HepG2 (cell line): ENCODE results near the gene DNALI1. TPM values are rescaled to one million over a fixed set of nuclear protein-coding genes. Genes with fewer than 3 reads are reported as not detected.

Experiments
- BHLHE40 ChIP-seq: IDR thresholded peaks from 2 replicates; pipeline ENCODE4 v1.6.1; 2011; ENCODE audit warnings: low read length, improper control_type of control experiment
- ERF ChIP-seq: IDR thresholded peaks from 2 replicates; pipeline ENCODE4 v1.6.1; 2018; ENCODE audit warnings: missing biosample characterization, missing genetic modification reagents
- ETV6 ChIP-seq: sonication (generic); formaldehyde crosslinking; conservative IDR thresholded peaks from 2 replicates; pipeline ENCODE4 v1.4.0; 2020; ENCODE audit warnings: missing genetic modification reagents
- HMG20B ChIP-seq: conservative IDR thresholded peaks from 2 replicates; pipeline ENCODE4 v1.6.1; 2016; ENCODE audit warnings: missing genetic modification reagents, missing compliant biosample characterization
- HOMEZ ChIP-seq: IDR thresholded peaks from 2 replicates; pipeline ENCODE4 v1.6.1; 2016; ENCODE audit warnings: low read depth
- MBD4 ChIP-seq: IDR thresholded peaks from 2 replicates; pipeline ENCODE4 v1.6.1; 2012; ENCODE audit warnings: low read length, inconsistent platforms, borderline replicate concordance
- NCOA1 ChIP-seq: sonication (generic); formaldehyde crosslinking; IDR thresholded peaks from 2 replicates; pipeline ENCODE4 v1.9.0; 2021; ENCODE audit warnings: missing genetic modification reagents
- NFRKB ChIP-seq: fragments of 450-650 bp; IDR thresholded peaks from 2 replicates; pipeline ENCODE4 v1.6.1; 2017
- NR2F6 ChIP-seq, 2 experiments: IDR thresholded peaks; 2 replicates each; pipeline ENCODE4 v1.6.1; 2016; ENCODE audit warnings: antibody characterized with exemption in 1 of 2, mild to moderate bottlenecking in 1 of 2
- RBAK ChIP-seq: sonication (generic); formaldehyde crosslinking; IDR thresholded peaks from 2 replicates; pipeline ENCODE4 v1.5.1; 2020; ENCODE audit warnings: mild to moderate bottlenecking, missing genetic modification reagents
- SIN3A ChIP-seq: IDR thresholded peaks from 2 replicates; pipeline ENCODE4 v1.6.1; 2011; ENCODE audit warnings: low read depth, mild to moderate bottlenecking, control low read depth, low read length, borderline replicate concordance
- SMC3 ChIP-seq: IDR thresholded peaks from 2 replicates; pipeline ENCODE4 v1.6.1; 2011; ENCODE audit warnings: low read length, improper control_type of control experiment
- SP4 ChIP-seq: sonication (generic); formaldehyde crosslinking; IDR thresholded peaks from 2 replicates; pipeline ENCODE4 v1.8.1; 2023; ENCODE audit warnings: mild to moderate bottlenecking, missing genetic modification reagents
- ZFP36L2 ChIP-seq: sonication (generic); formaldehyde crosslinking; IDR thresholded peaks from 2 replicates; pipeline ENCODE4 v1.4.0; 2020; ENCODE audit warnings: missing genetic modification reagents
- ZNF17 ChIP-seq: sonication (generic); formaldehyde crosslinking; IDR thresholded peaks from 2 replicates; pipeline ENCODE4 v1.5.0; 2020; ENCODE audit warnings: mild to moderate bottlenecking, missing genetic modification reagents
- ZNF432 ChIP-seq: sonication (generic); formaldehyde crosslinking; IDR thresholded peaks from 2 replicates; pipeline ENCODE4 v1.5.0; 2020; ENCODE audit warnings: missing genetic modification reagents, mild to moderate bottlenecking, borderline replicate concordance
- ZNF660 ChIP-seq: sonication (generic); formaldehyde crosslinking; IDR thresholded peaks from 2 replicates; pipeline ENCODE4 v1.5.1; 2020; ENCODE audit warnings: mild to moderate bottlenecking, low read depth, missing genetic modification reagents, borderline replicate concordance
- ZNF781 ChIP-seq: sonication (generic); formaldehyde crosslinking; IDR thresholded peaks from 2 replicates; pipeline ENCODE4 v1.5.1; 2020; ENCODE audit warnings: borderline replicate concordance, mild to moderate bottlenecking, missing genetic modification reagents; ENCODE audit errors: not compliant biosample characterization
- ZSCAN21 ChIP-seq: sonication (generic); formaldehyde crosslinking; IDR thresholded peaks from 2 replicates; pipeline ENCODE4 v1.8.0; 2022; ENCODE audit warnings: mild to moderate bottlenecking, missing genetic modification reagents, moderate library complexity, borderline replicate concordance
- ZSCAN29 ChIP-seq: sonication (generic); formaldehyde crosslinking; conservative IDR thresholded peaks from 2 replicates; pipeline ENCODE4 v1.4.0; 2020; ENCODE audit warnings: mild to moderate bottlenecking, missing genetic modification reagents
- polyA plus RNA-seq, 8 experiments: library from polyadenylated mRNA; depleted of rRNA in 3 of 8; stranded (reverse) in 7 of 8; unstranded in 1 of 8; fragments of >200 nt; fragmentation: Illumina TruSeq in 4 of 8; extraction: Trizol in 4 of 8; gene quantifications; 2 replicates each; pipeline versions ENCODE4 v1.2.1 to v1.2.3, GENCODE V29; 2011 to 2016; ENCODE audit warnings: low read depth in 4 of 8, missing spikeins in 1 of 8, mixed read lengths in 1 of 8; ENCODE audit not compliant: insufficient read depth in 1 of 8
- total RNA-seq, 5 experiments: library from RNA; depleted of rRNA; stranded (reverse); fragments of >200 nt; fragmentation: Illumina TruSeq; extraction: Trizol; gene quantifications; 2 replicates each; pipeline ENCODE4 v1.2.3, GENCODE V29; 2016; ENCODE audit warnings: low read depth in 1 of 5
- TF ChIP-seq, protein P1 (sequence below): sonication (generic); formaldehyde crosslinking; IDR thresholded peaks from 2 replicates; pipeline ENCODE4 v1.5.0; 2020; ENCODE audit warnings: missing genetic modification reagents
- TF ChIP-seq, protein P2 (sequence below): sonication (generic); formaldehyde crosslinking; IDR thresholded peaks from 2 replicates; pipeline ENCODE4 v1.4.0; 2020; ENCODE audit warnings: missing genetic modification reagents, borderline replicate concordance
- TF ChIP-seq, protein P3 (sequence below): IDR thresholded peaks from 2 replicates; pipeline ENCODE4 v1.4.0; 2020; ENCODE audit warnings: mild to moderate bottlenecking, missing genetic modification reagents

DNALI1 gene
- total and polyA plus RNA-seq, 2 of the 13 experiments (the other 11 are each of a cell fraction or from before 2014, with no cell fraction given): 0.42 to 0.70 TPM

DNA sequence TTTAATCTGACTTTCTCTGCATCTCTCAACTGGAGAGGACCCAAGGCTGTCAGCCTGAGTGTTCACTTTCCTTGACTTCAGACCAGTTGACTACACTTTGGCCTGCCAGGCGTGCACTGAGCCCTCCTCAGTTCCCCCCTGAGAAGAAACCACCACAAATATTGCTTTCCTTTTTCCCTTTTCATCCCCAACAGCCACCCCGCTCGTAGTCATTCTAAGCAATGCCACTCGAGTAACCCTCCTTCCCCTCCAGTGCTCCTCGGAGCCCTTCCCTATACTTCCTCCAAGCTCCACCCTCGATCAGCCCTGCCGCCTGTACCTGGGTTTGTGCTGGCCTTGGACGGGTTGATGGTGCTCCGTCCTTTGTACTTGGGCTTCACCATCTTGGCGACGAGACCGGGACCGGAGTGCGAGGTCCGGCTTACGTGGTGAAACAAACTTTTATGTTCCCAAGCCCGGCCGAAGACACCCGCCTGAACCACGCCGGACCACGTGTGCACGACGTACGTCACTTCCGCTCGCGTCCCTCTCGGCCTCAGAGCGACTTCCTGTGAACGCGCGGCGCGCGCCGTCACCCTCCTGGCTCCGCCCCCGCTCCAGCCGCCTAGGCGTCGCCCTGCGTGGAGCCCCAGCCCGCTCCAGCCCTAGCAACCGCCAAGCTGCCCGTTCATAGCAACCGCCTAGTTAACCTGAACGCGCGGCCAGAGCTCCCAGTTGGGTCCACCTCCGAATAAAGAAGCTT, 38.9 kb downstream of the DNALI1 start, which contains the start of gene GNL2 (continued):
- TF ChIP-seq, protein P1, sequence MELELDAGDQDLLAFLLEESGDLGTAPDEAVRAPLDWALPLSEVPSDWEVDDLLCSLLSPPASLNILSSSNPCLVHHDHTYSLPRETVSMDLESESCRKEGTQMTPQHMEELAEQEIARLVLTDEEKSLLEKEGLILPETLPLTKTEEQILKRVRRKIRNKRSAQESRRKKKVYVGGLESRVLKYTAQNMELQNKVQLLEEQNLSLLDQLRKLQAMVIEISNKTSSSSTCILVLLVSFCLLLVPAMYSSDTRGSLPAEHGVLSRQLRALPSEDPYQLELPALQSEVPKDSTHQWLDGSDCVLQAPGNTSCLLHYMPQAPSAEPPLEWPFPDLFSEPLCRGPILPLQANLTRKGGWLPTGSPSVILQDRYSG: no peak
- TF ChIP-seq ZSCAN21 (CRISPR knock-in tag) (no peak), NR2F6 (IDR thresholded peaks at IDR 0.05) (no peak), NR2F6 (CRISPR knock-in tag; IDR thresholded peaks at IDR 0.05) (peak; percentile 18; the same call in 1 of the 2 replicates), SMC3 (no peak), ZSCAN29 (no peak), SIN3A (no peak; the same call in 1 of the 2 replicates), ZFP36L2 (CRISPR knock-in tag) (no peak), ZNF660 (no peak), ZNF781 (CRISPR knock-in tag) (peak; percentile 92), ERF (CRISPR knock-in tag) (peak; percentile 85), ETV6 (CRISPR knock-in tag) (no peak), BHLHE40 (no peak), MBD4 (no peak), SP4 (peak; percentile 80), NCOA1 (CRISPR knock-in tag) (no peak), HMG20B (CRISPR knock-in tag) (no peak), ZNF17 (CRISPR knock-in tag) (no peak), ZNF432 (CRISPR knock-in tag) (no peak), HOMEZ (0 out of 2 replicates have a peak, but pooled peaks have one; percentile 7), NFRKB (no peak), RBAK (CRISPR knock-in tag) (no peak)
- TF ChIP-seq, protein P2, sequence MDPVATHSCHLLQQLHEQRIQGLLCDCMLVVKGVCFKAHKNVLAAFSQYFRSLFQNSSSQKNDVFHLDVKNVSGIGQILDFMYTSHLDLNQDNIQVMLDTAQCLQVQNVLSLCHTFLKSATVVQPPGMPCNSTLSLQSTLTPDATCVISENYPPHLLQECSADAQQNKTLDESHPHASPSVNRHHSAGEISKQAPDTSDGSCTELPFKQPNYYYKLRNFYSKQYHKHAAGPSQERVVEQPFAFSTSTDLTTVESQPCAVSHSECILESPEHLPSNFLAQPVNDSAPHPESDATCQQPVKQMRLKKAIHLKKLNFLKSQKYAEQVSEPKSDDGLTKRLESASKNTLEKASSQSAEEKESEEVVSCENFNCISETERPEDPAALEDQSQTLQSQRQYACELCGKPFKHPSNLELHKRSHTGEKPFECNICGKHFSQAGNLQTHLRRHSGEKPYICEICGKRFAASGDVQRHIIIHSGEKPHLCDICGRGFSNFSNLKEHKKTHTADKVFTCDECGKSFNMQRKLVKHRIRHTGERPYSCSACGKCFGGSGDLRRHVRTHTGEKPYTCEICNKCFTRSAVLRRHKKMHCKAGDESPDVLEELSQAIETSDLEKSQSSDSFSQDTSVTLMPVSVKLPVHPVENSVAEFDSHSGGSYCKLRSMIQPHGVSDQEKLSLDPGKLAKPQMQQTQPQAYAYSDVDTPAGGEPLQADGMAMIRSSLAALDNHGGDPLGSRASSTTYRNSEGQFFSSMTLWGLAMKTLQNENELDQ (CRISPR knock-in tag): no peak
- TF ChIP-seq, protein P3, sequence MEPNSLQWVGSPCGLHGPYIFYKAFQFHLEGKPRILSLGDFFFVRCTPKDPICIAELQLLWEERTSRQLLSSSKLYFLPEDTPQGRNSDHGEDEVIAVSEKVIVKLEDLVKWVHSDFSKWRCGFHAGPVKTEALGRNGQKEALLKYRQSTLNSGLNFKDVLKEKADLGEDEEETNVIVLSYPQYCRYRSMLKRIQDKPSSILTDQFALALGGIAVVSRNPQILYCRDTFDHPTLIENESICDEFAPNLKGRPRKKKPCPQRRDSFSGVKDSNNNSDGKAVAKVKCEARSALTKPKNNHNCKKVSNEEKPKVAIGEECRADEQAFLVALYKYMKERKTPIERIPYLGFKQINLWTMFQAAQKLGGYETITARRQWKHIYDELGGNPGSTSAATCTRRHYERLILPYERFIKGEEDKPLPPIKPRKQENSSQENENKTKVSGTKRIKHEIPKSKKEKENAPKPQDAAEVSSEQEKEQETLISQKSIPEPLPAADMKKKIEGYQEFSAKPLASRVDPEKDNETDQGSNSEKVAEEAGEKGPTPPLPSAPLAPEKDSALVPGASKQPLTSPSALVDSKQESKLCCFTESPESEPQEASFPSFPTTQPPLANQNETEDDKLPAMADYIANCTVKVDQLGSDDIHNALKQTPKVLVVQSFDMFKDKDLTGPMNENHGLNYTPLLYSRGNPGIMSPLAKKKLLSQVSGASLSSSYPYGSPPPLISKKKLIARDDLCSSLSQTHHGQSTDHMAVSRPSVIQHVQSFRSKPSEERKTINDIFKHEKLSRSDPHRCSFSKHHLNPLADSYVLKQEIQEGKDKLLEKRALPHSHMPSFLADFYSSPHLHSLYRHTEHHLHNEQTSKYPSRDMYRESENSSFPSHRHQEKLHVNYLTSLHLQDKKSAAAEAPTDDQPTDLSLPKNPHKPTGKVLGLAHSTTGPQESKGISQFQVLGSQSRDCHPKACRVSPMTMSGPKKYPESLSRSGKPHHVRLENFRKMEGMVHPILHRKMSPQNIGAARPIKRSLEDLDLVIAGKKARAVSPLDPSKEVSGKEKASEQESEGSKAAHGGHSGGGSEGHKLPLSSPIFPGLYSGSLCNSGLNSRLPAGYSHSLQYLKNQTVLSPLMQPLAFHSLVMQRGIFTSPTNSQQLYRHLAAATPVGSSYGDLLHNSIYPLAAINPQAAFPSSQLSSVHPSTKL (CRISPR knock-in tag): no peak
